Activated CD4-positive, alpha-beta T cell treated with anti-CD3 and anti-CD28 coated beads, Interleukin-2, amount 50 U/mL, for 48 hours (primary cell): Measurements from ENCODE around the gene CYP11A1.

Source experiments
- DNase-seq, 2 experiments: peaks; one replicate each; pipeline ENCODE4 v3.0.0-alpha.2; 2020

Gene CYP11A1

DNA sequence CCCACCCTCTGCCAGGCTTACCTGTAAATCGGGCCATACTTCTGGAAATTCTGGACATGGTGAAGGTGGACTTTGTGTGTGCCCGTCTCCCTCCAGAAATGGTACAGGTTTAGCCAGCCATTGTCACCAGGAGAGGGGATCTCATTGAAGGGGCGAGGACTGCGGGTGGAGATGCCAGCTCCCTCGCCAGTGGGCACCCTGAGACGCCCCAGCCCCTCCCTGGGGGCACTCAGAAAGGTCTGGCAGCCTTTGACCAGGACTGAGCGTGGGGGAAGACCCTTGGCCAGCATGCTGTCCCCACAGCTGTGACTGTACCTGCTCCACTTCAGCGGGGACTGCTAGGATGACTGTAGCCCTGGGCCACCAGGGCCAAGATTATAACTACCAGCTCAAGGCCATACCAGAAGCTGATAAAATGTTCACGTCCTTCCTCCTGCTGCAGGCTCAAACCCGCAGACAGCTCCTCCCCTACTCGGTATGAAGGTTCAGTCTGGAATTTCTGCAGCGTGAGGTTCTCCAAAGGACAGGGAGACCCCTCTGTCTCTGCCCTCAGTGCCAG lies at the start of gene CYP11A1:
Gene CYP11A1, minus strand, starts transcription at position 351 of the 559 bp plus-strand sequence. Its CDS starts 61 bp downstream, at position 290.
- no peak for DNase-seq

- DNase-seq, result no peak
Observed at GRCh38 chr15:74417225-74417624, 49.8 kb upstream of the CYP11A1 start.

GRCh38 chr15:74415966-74416916 lies 48.8 kb upstream of the CYP11A1 start:
- no peak for DNase-seq

DNA sequence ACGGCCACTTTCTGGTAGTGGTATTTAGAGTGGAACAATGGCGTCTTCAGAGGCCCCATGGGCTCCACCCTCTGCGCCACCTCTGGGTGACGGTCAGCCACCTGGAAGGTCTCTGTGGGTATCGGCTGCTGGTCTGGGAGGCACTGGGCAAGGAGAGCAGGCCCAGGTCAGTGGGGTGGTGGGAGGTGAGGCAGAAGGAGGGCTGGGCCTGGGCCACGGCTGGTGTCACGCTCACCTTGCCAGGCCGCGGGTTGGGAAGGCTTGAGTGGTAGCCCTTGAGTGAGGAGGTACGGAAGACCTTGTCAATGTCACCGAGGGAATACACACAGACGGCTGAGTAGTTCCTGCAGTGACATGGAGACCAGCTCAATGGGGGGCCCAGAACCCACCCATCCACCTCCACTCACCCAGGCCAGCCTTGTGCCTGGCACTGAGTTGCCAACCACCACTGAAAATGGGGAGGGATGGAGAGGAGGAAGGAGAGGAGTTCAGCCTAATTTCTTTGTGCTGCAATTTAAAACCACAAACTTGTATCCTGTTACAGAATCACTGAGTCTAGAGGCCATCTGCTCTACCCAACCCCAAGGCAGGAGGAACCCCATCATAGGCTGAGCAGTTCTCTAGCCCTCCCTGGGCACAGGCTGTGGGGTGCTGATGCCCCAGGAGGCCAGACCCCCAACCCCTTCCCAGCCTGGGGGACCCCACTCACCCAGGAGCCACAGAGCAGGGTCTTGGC lies 47.3 kb upstream of the CYP11A1 start:
- DNase-seq, result no peak

DNA sequence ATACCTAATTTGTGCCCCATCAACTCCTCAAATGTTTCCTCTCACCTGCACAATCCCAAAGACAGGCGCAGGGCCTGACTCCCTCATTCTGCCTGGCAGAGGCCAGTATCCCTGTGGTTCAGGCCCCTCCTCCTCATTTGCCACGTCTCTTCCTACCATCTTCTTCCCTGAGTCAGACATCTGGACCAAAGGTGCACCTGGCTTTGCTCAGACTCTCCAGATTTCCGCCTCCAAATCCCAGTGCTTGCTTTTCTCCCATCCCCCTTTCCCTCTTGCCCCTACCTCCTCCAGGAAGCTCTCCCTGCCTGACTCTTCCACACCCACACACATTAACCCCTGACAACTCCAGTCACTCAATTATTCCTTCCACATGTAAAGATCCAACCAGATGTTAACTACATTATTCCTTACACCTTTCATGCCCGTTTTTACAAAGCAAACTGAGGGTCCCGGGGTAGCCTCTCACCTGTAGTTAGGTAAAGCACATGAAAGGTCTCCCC lies 46.7 kb upstream of the CYP11A1 start:
- DNase-seq, result no peak

DNA sequence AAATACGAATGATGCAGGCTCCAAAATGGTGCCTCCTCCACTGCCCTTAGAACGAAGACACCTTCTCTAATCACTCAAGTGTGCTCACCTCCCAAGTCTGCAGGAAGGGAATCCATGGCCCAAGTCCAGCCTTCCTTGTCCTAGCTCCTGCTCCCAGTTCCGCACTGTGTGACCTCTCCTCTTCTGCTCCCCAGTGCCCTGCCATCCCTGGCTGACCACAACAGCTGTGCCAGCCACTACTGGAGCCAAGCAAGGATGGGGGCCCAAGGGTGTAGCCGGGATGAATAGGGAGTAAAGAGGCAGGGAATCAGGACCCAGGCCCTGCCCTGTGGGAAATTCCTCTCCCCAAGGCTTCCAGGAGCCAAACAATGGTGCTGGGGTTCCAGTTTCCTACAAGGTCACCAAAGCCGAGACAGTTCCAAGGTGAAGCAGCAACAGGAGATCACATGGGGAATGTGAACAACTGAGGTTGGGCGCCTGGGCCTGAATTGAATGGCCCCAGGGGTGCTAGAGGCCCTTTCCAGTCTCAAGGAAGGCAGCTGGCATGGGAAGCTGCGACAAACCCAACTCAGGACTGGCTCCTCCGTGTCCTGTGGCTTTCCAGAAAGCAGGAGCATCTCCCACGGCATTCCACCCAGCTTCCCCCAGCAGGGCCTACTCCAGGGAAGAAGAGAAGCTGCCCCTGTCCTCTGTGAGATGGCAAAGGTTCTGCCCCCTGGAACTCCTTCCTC lies 46.1 kb upstream of the CYP11A1 start:
- DNase-seq, result no peak

GRCh38 chr15:74412159-74412558 lies 44.7 kb upstream of the CYP11A1 start:
- DNase-seq, result no peak

GRCh38 chr15:74411686-74412085 lies 44.2 kb upstream of the CYP11A1 start:
- no peak for DNase-seq

- no peak for DNase-seq
Observed at GRCh38 chr15:74410502-74410901, 43.1 kb upstream of the CYP11A1 start.

DNA sequence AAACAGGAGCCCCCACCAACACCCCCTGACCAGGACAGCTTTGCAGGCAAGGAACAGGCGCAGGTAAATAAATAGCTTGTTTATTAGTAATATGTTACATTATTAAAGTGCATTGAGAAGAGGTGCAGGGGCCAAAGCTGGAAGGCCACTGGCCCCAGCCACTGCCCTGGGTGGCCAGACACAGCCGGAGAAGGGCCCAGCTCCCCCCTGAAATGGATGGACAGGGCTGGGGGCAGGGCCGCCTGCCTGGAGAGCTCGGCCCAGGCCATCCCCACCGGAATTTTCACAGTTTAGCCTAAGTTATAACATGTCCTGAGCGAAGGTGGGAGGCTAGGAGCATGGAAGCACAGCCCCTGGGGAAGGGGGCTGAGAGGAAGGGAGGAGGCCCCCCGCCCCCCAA lies 41.8 kb upstream of the CYP11A1 start:
- no peak for DNase-seq

DNA sequence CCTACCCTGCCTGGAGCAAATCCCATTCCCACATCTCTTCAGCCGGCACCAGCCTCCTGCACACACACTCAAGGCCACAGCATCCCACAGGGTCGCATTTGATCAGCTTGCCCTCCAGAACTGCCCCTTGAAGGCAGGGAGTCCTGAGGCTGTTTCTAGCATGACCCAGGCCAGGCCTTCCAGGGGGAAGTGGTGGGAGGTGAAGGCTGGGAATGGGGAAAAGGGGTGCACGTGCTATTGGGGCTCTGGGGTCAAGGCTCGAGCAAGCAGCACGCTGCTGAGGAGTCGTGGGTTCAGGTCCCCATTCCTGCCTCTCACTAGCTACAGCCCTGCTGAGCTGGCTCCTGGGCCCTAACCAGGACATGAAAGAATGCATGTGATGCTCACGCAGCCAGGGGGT lies 41.4 kb upstream of the CYP11A1 start:
- DNase-seq, result no peak

GRCh38 chr15:74408385-74408784 lies 40.9 kb upstream of the CYP11A1 start:
- DNase-seq, result no peak

GRCh38 chr15:74406992-74407705 lies 39.7 kb upstream of the CYP11A1 start:
- DNase-seq, result no peak

- no peak for DNase-seq
Observed at GRCh38 chr15:74406517-74406916, 39.1 kb upstream of the CYP11A1 start.

- DNase-seq, result no peak
Observed at GRCh38 chr15:74405823-74406222, 38.4 kb upstream of the CYP11A1 start.

DNA sequence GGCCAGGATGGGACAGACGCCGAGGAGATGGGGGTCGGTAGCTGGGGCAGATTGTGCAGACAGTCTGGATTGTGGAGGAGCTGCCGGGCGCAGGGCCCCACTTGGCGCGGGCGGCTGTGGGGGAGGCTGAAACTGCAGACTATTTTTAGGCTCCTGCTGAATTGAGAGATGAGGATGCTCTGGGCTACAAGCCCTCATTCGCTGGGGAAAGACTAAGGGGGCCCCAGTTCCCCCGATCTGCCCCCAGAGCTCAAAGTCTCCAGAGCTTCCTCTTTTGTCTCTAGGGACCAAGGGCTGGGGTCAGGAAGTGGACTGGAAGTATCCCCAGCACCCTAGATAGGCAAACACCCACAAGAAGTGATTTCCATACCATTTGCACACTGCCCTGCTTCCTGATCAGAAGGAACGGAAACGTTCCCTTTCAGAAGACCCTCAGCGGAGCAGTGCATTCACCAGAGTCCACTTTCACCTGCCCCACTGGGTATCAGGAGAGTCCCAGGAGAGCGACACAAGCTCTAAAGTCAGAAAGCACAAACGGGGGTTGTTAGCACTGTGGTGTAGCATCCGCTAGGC lies 36.6 kb upstream of the CYP11A1 start:
- peak; percentile 33 to 41 for DNase-seq

DNA sequence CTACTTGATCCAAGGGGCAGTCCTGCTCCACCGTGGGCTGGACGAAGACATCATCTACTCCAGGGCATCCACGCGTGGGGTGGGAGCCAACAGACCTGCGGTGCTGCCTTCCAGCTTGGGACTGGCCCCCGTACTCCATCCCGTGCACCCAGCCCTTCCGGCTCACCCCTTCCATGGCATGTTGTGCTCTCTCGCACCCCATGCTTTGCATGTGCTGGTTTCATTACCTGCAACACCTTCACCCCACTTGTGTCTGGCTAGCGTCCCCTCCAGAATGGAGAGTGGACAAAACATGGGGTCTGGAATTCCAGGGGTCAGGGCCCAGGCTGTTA lies 36.1 kb upstream of the CYP11A1 start:
- no peak for DNase-seq

DNA sequence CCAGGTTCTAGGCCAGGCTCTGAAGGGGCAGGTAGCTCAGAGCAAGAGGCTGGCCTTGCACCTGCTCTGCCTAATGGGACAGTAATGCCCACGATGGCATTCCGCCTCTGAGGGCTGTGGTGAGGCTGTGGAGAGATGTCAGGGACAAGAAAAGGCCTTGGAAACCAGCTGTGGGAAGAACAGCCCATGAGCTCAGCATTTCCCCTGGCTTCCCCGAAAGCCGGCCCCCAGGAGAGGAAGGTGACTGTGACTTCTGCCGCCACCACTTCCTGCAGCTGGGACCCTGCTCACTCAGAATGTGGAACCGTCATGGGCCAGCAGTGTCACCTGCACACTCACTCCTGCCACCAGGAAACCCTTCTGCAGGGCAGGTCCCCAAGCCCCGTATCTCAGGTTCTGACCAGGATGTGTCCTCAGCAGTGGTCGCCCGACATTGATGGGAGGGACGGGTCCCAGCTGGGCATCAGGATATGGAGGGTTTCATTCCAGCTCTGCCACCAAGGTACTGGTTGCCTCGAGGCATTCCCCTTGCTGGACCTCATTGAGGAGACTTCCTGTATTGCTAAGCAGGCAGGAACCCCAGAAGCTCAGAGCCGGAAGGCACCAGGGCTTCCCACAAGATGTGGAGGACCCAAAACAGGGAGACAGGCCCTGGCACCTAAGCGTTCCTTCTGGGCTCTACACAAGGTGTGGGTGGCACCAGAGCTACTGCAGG lies 35.6 kb upstream of the CYP11A1 start:
- DNase-seq, result peak; percentile 88 to 93

- peak in 1 of 2 experiments; percentile 24 for DNase-seq
Observed at GRCh38 chr15:74402337-74402841, 34.9 kb upstream of the CYP11A1 start.

DNA sequence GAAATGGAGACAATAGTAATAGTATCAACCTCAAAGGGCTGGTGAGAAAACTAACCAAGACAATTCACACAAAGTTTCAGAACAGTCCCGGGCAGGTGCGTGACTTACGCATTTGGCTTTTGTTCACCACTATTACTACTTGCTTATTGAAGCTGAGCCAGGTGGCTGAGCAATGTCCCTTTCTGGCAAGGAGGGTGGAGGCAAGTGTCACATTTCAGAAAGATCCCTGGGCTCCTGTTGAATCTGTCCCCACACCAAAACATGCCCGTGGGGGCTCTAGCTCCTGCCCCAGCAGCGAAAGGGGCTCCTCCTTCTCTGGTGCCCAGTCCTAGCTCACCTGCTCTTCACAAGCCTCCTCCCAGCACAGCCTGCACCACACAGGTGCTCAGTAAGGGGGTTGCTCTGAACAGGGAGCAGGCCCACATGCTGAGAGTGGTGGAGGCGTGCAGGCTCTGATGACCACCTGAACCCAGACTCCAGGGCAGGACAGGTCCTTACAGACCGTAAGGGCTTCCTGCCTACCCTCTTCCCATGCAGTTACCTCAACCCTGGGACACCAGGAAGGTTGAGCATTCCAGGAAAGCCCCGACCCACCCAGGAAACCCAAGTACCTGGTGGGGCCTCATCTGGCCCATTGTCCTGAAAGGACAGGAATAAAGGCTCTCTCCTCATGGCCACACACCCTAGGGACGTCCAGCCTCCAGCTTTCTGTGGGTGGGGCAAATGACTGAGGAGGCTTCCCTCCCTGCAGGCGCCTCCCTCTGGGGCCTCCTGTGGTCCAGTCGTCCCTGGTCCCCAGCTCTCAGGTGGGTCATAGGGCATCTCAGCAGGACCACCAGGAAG lies 33.7 kb upstream of the CYP11A1 start:
- peak; percentile 49 to 69 for DNase-seq
